OCI-LY7 (cell line): ENCODE data around the gene FBLN2.

ENCODE experiments used
- EZH2phosphoT487 ChIP-seq: fragments of 200-600 bp; sonication (generic); IDR thresholded peaks from 2 replicates; pipeline ENCODE4 v1.6.1; 2018; ENCODE audit warnings: low read depth, borderline replicate concordance, mild to moderate bottlenecking, mixed run types, antibody characterized with exemption, low read length, moderate library complexity, mixed read lengths
- TF ChIP-seq, protein P1 (sequence below): fragments of 200-600 bp; sonication (generic); conservative IDR thresholded peaks from 2 replicates; pipeline ENCODE4 v1.5.1; 2014; ENCODE audit warnings: mild to moderate bottlenecking, antibody characterized with exemption, low read length, moderate library complexity, mixed read lengths

DNA sequence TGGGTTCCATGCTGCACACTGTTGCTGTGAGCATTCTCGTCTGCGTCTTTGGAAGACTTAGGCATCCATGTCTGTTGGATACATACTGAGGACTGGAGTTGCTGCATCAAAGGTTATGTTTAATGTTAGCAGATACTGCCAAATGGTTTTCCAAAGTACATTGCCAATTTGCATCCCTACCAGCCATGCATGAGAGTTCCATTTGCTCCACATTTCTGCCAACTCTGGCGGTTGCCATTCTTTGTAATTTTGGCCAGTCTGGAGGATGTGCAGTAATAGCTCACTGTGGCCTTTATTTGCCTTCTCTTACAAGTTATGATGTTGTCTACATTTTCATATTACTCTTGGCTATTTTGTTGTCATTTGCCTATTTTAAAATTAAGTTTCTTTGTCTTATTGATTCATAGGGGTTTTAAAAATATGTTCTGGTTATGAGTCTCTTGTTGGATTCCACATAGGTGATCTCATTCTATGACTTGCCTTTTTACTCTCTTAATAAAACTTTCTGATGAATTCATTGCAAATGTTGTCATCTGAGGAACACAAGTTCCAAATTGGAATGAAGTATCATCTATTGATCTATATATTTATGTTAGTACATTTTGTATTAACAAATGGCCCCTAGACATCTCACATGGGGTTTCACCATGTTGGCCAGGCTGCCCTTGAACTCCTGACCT lies 42.1 kb downstream of the FBLN2 start:
- TF ChIP-seq, protein P1, sequence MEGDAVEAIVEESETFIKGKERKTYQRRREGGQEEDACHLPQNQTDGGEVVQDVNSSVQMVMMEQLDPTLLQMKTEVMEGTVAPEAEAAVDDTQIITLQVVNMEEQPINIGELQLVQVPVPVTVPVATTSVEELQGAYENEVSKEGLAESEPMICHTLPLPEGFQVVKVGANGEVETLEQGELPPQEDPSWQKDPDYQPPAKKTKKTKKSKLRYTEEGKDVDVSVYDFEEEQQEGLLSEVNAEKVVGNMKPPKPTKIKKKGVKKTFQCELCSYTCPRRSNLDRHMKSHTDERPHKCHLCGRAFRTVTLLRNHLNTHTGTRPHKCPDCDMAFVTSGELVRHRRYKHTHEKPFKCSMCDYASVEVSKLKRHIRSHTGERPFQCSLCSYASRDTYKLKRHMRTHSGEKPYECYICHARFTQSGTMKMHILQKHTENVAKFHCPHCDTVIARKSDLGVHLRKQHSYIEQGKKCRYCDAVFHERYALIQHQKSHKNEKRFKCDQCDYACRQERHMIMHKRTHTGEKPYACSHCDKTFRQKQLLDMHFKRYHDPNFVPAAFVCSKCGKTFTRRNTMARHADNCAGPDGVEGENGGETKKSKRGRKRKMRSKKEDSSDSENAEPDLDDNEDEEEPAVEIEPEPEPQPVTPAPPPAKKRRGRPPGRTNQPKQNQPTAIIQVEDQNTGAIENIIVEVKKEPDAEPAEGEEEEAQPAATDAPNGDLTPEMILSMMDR, result no peak
- no peak for TF ChIP-seq EZH2phosphoT487
